ENCODE results near the gene RPL12. TPM values are rescaled to one million over a fixed set of nuclear protein-coding genes. Genes with fewer than 3 reads are reported as not detected.

The RPL12 gene
- total and polyA plus RNA-seq, 2 of the 13 experiments (the other 11 are each of a cell fraction or from before 2014, with no cell fraction given): 1,551 to 2,590 TPM

DNA sequence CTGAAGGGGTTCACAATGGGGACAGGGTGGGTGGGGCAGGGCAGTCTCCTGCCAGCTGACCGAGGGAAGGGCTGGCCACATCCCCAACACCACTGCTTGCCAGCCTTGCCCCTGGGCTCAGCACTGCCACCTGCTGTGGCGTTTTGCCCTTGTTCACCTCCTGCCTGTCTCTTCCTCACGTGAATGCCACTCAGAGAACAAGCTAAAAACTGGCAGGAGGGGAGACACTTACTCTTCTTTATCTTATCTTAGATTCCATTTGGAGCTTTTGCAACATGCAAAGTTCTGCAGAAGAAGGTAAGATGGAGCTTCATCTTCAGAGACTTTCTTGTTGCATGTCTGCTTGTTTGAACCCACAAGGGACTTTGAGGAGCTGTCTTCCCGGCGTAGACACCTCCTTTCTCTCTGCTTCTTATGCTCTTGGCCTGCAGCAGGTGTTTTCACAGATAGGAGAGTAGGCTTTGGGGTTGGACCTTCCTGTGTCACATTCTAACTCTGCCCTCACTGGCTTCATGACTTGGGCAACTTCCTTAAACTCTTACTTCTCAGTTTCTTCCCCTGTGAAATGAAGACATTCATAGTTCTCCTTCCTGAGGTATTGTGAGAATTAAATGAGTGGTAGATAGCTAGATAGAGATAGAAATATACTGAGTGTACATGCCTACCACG, 4.3 kb upstream of the RPL12 start:
- intact Hi-C loops (cut with micrococcal nuclease; ENCODE audit: unreplicated experiment): no loop called here

More for the DNA sequence above, 4.3 kb upstream of the RPL12 start:
- H3K36me3 ChIP-seq (replicated peaks in 1 of 2; ENCODE audit: control insufficient read depth in 1 of 2, insufficient read depth in 2 of 2, low read length in 2 of 2): peaks cover 10 to 24% of the 10 kb centered on the region in 2 experiments; a peak in 4 of 5 replicates
- no peak for DNase-seq (ENCODE audit: low spot score)
- TF ChIP-seq, protein P1, sequence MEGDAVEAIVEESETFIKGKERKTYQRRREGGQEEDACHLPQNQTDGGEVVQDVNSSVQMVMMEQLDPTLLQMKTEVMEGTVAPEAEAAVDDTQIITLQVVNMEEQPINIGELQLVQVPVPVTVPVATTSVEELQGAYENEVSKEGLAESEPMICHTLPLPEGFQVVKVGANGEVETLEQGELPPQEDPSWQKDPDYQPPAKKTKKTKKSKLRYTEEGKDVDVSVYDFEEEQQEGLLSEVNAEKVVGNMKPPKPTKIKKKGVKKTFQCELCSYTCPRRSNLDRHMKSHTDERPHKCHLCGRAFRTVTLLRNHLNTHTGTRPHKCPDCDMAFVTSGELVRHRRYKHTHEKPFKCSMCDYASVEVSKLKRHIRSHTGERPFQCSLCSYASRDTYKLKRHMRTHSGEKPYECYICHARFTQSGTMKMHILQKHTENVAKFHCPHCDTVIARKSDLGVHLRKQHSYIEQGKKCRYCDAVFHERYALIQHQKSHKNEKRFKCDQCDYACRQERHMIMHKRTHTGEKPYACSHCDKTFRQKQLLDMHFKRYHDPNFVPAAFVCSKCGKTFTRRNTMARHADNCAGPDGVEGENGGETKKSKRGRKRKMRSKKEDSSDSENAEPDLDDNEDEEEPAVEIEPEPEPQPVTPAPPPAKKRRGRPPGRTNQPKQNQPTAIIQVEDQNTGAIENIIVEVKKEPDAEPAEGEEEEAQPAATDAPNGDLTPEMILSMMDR (CRISPR knock-in tag; IDR thresholded peaks at IDR 0.05): peak; percentile 41
- TF ChIP-seq ZNF143 (CRISPR knock-in tag; IDR thresholded peaks at IDR 0.05) (no peak), STAG1 (CRISPR knock-in tag; IDR thresholded peaks at IDR 0.05) (peak; percentile 31), ZNF367 (CRISPR knock-in tag; IDR thresholded peaks at IDR 0.05; ENCODE audit: borderline replicate concordance) (no peak)
- TF ChIP-seq, protein P2, sequence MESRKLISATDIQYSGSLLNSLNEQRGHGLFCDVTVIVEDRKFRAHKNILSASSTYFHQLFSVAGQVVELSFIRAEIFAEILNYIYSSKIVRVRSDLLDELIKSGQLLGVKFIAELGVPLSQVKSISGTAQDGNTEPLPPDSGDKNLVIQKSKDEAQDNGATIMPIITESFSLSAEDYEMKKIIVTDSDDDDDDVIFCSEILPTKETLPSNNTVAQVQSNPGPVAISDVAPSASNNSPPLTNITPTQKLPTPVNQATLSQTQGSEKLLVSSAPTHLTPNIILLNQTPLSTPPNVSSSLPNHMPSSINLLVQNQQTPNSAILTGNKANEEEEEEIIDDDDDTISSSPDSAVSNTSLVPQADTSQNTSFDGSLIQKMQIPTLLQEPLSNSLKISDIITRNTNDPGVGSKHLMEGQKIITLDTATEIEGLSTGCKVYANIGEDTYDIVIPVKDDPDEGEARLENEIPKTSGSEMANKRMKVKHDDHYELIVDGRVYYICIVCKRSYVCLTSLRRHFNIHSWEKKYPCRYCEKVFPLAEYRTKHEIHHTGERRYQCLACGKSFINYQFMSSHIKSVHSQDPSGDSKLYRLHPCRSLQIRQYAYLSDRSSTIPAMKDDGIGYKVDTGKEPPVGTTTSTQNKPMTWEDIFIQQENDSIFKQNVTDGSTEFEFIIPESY (CRISPR knock-in tag; IDR thresholded peaks at IDR 0.05): peak; percentile 37; the same call in 1 of the 2 replicates
- TF ChIP-seq, protein P3, sequence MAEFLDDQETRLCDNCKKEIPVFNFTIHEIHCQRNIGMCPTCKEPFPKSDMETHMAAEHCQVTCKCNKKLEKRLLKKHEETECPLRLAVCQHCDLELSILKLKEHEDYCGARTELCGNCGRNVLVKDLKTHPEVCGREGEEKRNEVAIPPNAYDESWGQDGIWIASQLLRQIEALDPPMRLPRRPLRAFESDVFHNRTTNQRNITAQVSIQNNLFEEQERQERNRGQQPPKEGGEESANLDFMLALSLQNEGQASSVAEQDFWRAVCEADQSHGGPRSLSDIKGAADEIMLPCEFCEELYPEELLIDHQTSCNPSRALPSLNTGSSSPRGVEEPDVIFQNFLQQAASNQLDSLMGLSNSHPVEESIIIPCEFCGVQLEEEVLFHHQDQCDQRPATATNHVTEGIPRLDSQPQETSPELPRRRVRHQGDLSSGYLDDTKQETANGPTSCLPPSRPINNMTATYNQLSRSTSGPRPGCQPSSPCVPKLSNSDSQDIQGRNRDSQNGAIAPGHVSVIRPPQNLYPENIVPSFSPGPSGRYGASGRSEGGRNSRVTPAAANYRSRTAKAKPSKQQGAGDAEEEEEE (CRISPR knock-in tag; IDR thresholded peaks at IDR 0.05; ENCODE audit: borderline replicate concordance): no peak
- peaks cover 14% of the 10 kb centered on the region for H3K4me1 ChIP-seq (ENCODE audit: insufficient read depth, low read length)
- no peak overlapping the region for H3K9ac ChIP-seq (ENCODE audit: insufficient read depth, low read depth, low read length)
- whole genome bisulfite sequencing (ENCODE audit: low lambda C conversion rate): 96% methylated on average over 5 of the region's 6 CpGs
- no peaks in the 10 kb centered on the region; a peak in 1 of 5 replicates for H3K27me3 ChIP-seq (ENCODE audit: control insufficient read depth in 1 of 2, insufficient read depth in 2 of 2, low read length in 2 of 2)
- H3K9me3 ChIP-seq (ENCODE audit: low read length): no peaks in the 10 kb centered on the region
- CTCF ChIA-PET (ENCODE audit: low intra/inter-chr PET ratio, low total read pairs): no interaction called here
- H4K20me1 ChIP-seq (ENCODE audit: insufficient read depth, low read length): peaks cover 5% of the 10 kb centered on the region; the same call in 1 of the 2 replicates
- no peak overlapping the region for H3K4me2 ChIP-seq (ENCODE audit: low read depth, low read length)
- BruUV-seq (replicated peaks): no TSS peak
- no peak overlapping the region for H3K4me3 ChIP-seq (replicated peaks in 1 of 3; ENCODE audit: insufficient read depth in 1 of 3, low read depth in 2 of 3, low read length in 3 of 3)
- ATAC-seq: no peak
- no peak overlapping the region for H3K27ac ChIP-seq (ENCODE audit: extremely low read length, insufficient read depth, low read length)
- no peak for FAIRE-seq
- in situ Hi-C loops (cut with HindIII; ENCODE audit: extremely low pct_ligation_motif_present, low pct_unique_long_range_greater_than_20kb): no loop called here
- no peak overlapping the region for H2AFZ ChIP-seq (ENCODE audit: low read length)
- H3K79me2 ChIP-seq (ENCODE audit: insufficient read depth, low read length): peaks cover 9% of the 10 kb centered on the region
- POLR2A ChIA-PET: interaction anchor here (2.0 kb wide), 1 partner anchor 8 kb away, joined by 4 read pairs; no protein-coding TSS in a partner anchor

Measured in HepG2 (cell line).